Measurements from ENCODE around the gene THBS4. TPM values are rescaled to one million over a fixed set of nuclear protein-coding genes. Genes with fewer than 3 reads are reported as not detected.

The THBS4 gene
- polyA plus RNA-seq, 1 of the 3 experiments (the other 2 are of a cell fraction) = 1.1 TPM

- TF ChIP-seq GABPA (IDR thresholded peaks at IDR 0.05; ENCODE audit: low read depth) (no peak), JUND (IDR thresholded peaks at IDR 0.05) (no peak), YY1 (IDR thresholded peaks at IDR 0.05; ENCODE audit: low read depth) (no peak), RAD21 (IDR thresholded peaks at IDR 0.05; ENCODE audit: low read length) (no peak), MXI1 (IDR thresholded peaks at IDR 0.05; ENCODE audit: low read depth, low read length) (no peak), PBX3 (IDR thresholded peaks at IDR 0.05) (no peak), MAX (IDR thresholded peaks at IDR 0.05; ENCODE audit: low read depth) (no peak)
These were observed 22.8 kb downstream of the THBS4 start (continued) for GRCh38 chr5:80057921-80058320.

- no peak for DNase-seq
- H3K9me3 ChIP-seq = no peaks in the 10 kb centered on the region
- WGBS (ENCODE audit: low lambda C conversion rate) = 91% methylated on average over 18 of the region's 18 CpGs
- CTCF ChIA-PET = interaction anchor here (0.8 to 2.1 kb wide), 3 partner anchors 24 to 181 kb away, joined by 3 to 7 read pairs (median 3); no protein-coding TSS in a partner anchor
- no peaks in the 10 kb centered on the region for H3K27me3 ChIP-seq (ENCODE audit: insufficient read depth)
- no peak overlapping the region for H3K4me3 ChIP-seq (ENCODE audit: low read depth in 2 of 2, low read length in 1 of 2)
- H3K9ac ChIP-seq = no peak overlapping the region
- no peaks in the 10 kb centered on the region for H3K36me3 ChIP-seq (replicated peaks in 1 of 2; ENCODE audit: control insufficient read depth in 1 of 2, insufficient read depth in 2 of 2, low read length in 1 of 2)
- H3K4me1 ChIP-seq (ENCODE audit: control insufficient read depth in 1 of 2, insufficient read depth in 2 of 2, low read depth in 1 of 2, low read length in 1 of 2) = peaks cover 0 to 3% of the 10 kb centered on the region in 2 experiments; a peak in 1 of 4 replicates
- H3F3A ChIP-seq (replicated peaks; ENCODE audit: insufficient read depth) = no peaks in the 10 kb centered on the region
- H2AFZ ChIP-seq (ENCODE audit: low read depth) = no peak overlapping the region
- POLR2A ChIA-PET = no interaction called here
- H3K27ac ChIP-seq (ENCODE audit: low read depth in 2 of 2, low read length in 1 of 2) = no peak overlapping the region
- no peak overlapping the region for H3K4me2 ChIP-seq
- no peaks in the 10 kb centered on the region for H3K79me2 ChIP-seq (ENCODE audit: insufficient read depth)
- H4K20me1 ChIP-seq (ENCODE audit: insufficient read depth) = no peaks in the 10 kb centered on the region
- H3K9me2 ChIP-seq = no peaks in the 10 kb centered on the region
- no peak for TF ChIP-seq RXRA (IDR thresholded peaks at IDR 0.05; ENCODE audit: borderline replicate concordance, low read depth)
- no peak for TF ChIP-seq FOXM1 (IDR thresholded peaks at IDR 0.05; ENCODE audit: low read depth)
- TF ChIP-seq CTCF (IDR thresholded peaks at IDR 0.05) = no peak
- no peak for TF ChIP-seq GABPA (IDR thresholded peaks at IDR 0.05; ENCODE audit: low read depth)
- TF ChIP-seq JUND (IDR thresholded peaks at IDR 0.05) = no peak
- TF ChIP-seq ELF1 (IDR thresholded peaks at IDR 0.05) = no peak
- TF ChIP-seq USF1 (IDR thresholded peaks at IDR 0.05; ENCODE audit: borderline replicate concordance, low read depth) = no peak
- TF ChIP-seq REST (IDR thresholded peaks at IDR 0.05; ENCODE audit: low read depth, low read length) = no peak
- no peak for TF ChIP-seq CHD2 (IDR thresholded peaks at IDR 0.05; ENCODE audit: low read length, partially characterized antibody)
- TF ChIP-seq FOSL2 (IDR thresholded peaks at IDR 0.05; ENCODE audit: borderline replicate concordance, low read depth) = no peak
- TF ChIP-seq TAF1 (IDR thresholded peaks at IDR 0.05; ENCODE audit: borderline replicate concordance, low read depth, low read length) = no peak
- no peak for TF ChIP-seq IRF3 (IDR thresholded peaks at IDR 0.05; ENCODE audit: low read depth, low read length)
- no peak for TF ChIP-seq NFIC (IDR thresholded peaks at IDR 0.05; ENCODE audit: borderline replicate concordance)
- no peak for TF ChIP-seq EZH2phosphoT487 (IDR thresholded peaks at IDR 0.05; ENCODE audit: borderline replicate concordance, low read depth)
These were observed 24.3 kb downstream of the THBS4 start for GRCh38 chr5:80059354-80059980.

All from SK-N-SH (cell line).